Dermis blood vessel endothelial cell (primary cell): ENCODE measurements around the gene DOCK3. TPM values are rescaled to one million over a fixed set of nuclear protein-coding genes. Genes with fewer than 3 reads are reported as not detected.
"Not testable (repeated sequence)": the region's sequence is repeated elsewhere in the genome, so short reads cannot be mapped to it uniquely, and the experiment has no call there.

Experiments
- DNase-seq: peaks from one replicate; pipeline ENCODE4 v3.0.0; 2010
- total RNA-seq: library from RNA; depleted of rRNA; stranded (reverse); fragments of >200 nt; gene quantifications from 2 replicates; pipeline ENCODE4 v1.2.3, GENCODE V29; 2014

Gene DOCK3
- total RNA-seq, 1 donor from 2014 or later, result not detected

- DNase-seq, result not testable (repeated sequence)
Observed at GRCh38 chr3:51131607-51132006, 456.9 kb downstream of the DOCK3 start.

GRCh38 chr3:51137715-51138114, 463.0 kb downstream of the DOCK3 start:
- DNase-seq, result no peak

GRCh38 chr3:51139616-51140015, 464.9 kb downstream of the DOCK3 start:
- DNase-seq, result no peak

GRCh38 chr3:51141573-51141972, 466.8 kb downstream of the DOCK3 start:
- DNase-seq, result no peak

- DNase-seq, result no peak
Observed at GRCh38 chr3:51145811-51146585, 471.3 kb downstream of the DOCK3 start.

- no peak for DNase-seq
Observed at GRCh38 chr3:51146781-51147180, 472.1 kb downstream of the DOCK3 start.

- no peak for DNase-seq
Observed at GRCh38 chr3:51156147-51156546, 481.4 kb downstream of the DOCK3 start.

- DNase-seq, result no peak
Observed at GRCh38 chr3:51163051-51163450, 488.3 kb downstream of the DOCK3 start.

- no peak for DNase-seq
Observed at GRCh38 chr3:51173518-51174271, 499.0 kb downstream of the DOCK3 start.

- DNase-seq, result no peak
Observed at GRCh38 chr3:51176923-51177322, 502.2 kb downstream of the DOCK3 start.

GRCh38 chr3:51186446-51186845, 511.7 kb downstream of the DOCK3 start:
- DNase-seq, result not testable (repeated sequence)

GRCh38 chr3:51190199-51190598, 515.5 kb downstream of the DOCK3 start:
- DNase-seq, result no peak

GRCh38 chr3:51190827-51191226, 516.1 kb downstream of the DOCK3 start:
- DNase-seq, result no peak

- DNase-seq, result no peak
Observed at GRCh38 chr3:51191768-51192167, 517.0 kb downstream of the DOCK3 start.

- DNase-seq, result no peak
Observed at GRCh38 chr3:51198477-51198876, 523.8 kb downstream of the DOCK3 start.

- DNase-seq, result not testable (repeated sequence)
Observed at GRCh38 chr3:51199296-51199695, 524.6 kb downstream of the DOCK3 start.

GRCh38 chr3:51216291-51216690, 541.6 kb downstream of the DOCK3 start:
- no peak for DNase-seq

GRCh38 chr3:51221959-51222358, 547.2 kb downstream of the DOCK3 start:
- DNase-seq, result no peak

GRCh38 chr3:51224283-51224682, 549.6 kb downstream of the DOCK3 start:
- no peak for DNase-seq

- DNase-seq, result no peak
Observed at GRCh38 chr3:51224843-51225242, 550.1 kb downstream of the DOCK3 start.

GRCh38 chr3:51242939-51243338, 568.2 kb downstream of the DOCK3 start:
- DNase-seq, result no peak

- no peak for DNase-seq
Observed at GRCh38 chr3:51243924-51244323, 569.2 kb downstream of the DOCK3 start.

GRCh38 chr3:51245867-51246266, 571.1 kb downstream of the DOCK3 start:
- no peak for DNase-seq

GRCh38 chr3:51257870-51258269, 583.1 kb downstream of the DOCK3 start:
- no peak for DNase-seq
